HepG2 (cell line): ENCODE measurements around the gene SCO1. TPM values are rescaled to one million over a fixed set of nuclear protein-coding genes. Genes with fewer than 3 reads are reported as not detected.

Experiments
- ZNF138 ChIP-seq: sonication (generic); formaldehyde crosslinking; IDR thresholded peaks from 2 replicates; pipeline ENCODE4 v1.5.0; 2020; ENCODE audit warnings: mild to moderate bottlenecking, low read depth, missing genetic modification reagents
- ZNF205 ChIP-seq: IDR thresholded peaks from 2 replicates; pipeline ENCODE4 v1.6.1; 2018; ENCODE audit warnings: missing biosample characterization, missing genetic modification reagents
- ZNF3 ChIP-seq: IDR thresholded peaks from 2 replicates; pipeline ENCODE4 v1.7.0; 2017; ENCODE audit warnings: inconsistent platforms
- ZNF350 ChIP-seq: sonication (generic); formaldehyde crosslinking; IDR thresholded peaks from 2 replicates; pipeline ENCODE4 v1.4.0; 2020; ENCODE audit warnings: mild to moderate bottlenecking, low read depth, missing genetic modification reagents, borderline replicate concordance
- ZNF607 ChIP-seq: sonication (generic); formaldehyde crosslinking; IDR thresholded peaks from 2 replicates; pipeline ENCODE4 v1.5.1; 2020; ENCODE audit warnings: missing genetic modification reagents, mild to moderate bottlenecking, borderline replicate concordance
- ZNF766 ChIP-seq: sonication (generic); formaldehyde crosslinking; IDR thresholded peaks from 2 replicates; pipeline ENCODE4 v1.5.0; 2020; ENCODE audit warnings: missing genetic modification reagents, borderline replicate concordance
- polyA plus RNA-seq, 8 experiments: library from polyadenylated mRNA; depleted of rRNA in 3 of 8; stranded (reverse) in 7 of 8; unstranded in 1 of 8; fragments of >200 nt; fragmentation: Illumina TruSeq in 4 of 8; extraction: Trizol in 4 of 8; gene quantifications; 2 replicates each; pipeline versions ENCODE4 v1.2.1 to v1.2.3, GENCODE V29; 2011 to 2016; ENCODE audit warnings: low read depth in 4 of 8, missing spikeins in 1 of 8, mixed read lengths in 1 of 8; ENCODE audit not compliant: insufficient read depth in 1 of 8
- total RNA-seq, 5 experiments: library from RNA; depleted of rRNA; stranded (reverse); fragments of >200 nt; fragmentation: Illumina TruSeq; extraction: Trizol; gene quantifications; 2 replicates each; pipeline ENCODE4 v1.2.3, GENCODE V29; 2016; ENCODE audit warnings: low read depth in 1 of 5
- TF ChIP-seq, protein P1 (sequence below): sonication (generic); formaldehyde crosslinking; IDR thresholded peaks from 2 replicates; pipeline ENCODE4 v1.4.0; 2020; ENCODE audit warnings: mild to moderate bottlenecking, missing genetic modification reagents
- TF ChIP-seq, protein P2 (sequence below): sonication (generic); formaldehyde crosslinking; IDR thresholded peaks from 2 replicates; pipeline ENCODE4 v1.9.0; 2021; ENCODE audit warnings: missing genetic modification reagents, mild to moderate bottlenecking, borderline replicate concordance
- TF ChIP-seq, protein P3 (sequence below): sonication (generic); formaldehyde crosslinking; IDR thresholded peaks from 2 replicates; pipeline ENCODE4 v1.5.1; 2020; ENCODE audit warnings: missing genetic modification reagents, mild to moderate bottlenecking, borderline replicate concordance
- TF ChIP-seq, protein P4 (sequence below): sonication (generic); formaldehyde crosslinking; IDR thresholded peaks from 2 replicates; pipeline ENCODE4 v1.4.0; 2020; ENCODE audit warnings: low read depth, missing genetic modification reagents

SCO1 gene
- total and polyA plus RNA-seq, 2 of the 13 experiments (the other 11 are each of a cell fraction or from before 2014, with no cell fraction given), result 11.4 to 50.3 TPM

DNA sequence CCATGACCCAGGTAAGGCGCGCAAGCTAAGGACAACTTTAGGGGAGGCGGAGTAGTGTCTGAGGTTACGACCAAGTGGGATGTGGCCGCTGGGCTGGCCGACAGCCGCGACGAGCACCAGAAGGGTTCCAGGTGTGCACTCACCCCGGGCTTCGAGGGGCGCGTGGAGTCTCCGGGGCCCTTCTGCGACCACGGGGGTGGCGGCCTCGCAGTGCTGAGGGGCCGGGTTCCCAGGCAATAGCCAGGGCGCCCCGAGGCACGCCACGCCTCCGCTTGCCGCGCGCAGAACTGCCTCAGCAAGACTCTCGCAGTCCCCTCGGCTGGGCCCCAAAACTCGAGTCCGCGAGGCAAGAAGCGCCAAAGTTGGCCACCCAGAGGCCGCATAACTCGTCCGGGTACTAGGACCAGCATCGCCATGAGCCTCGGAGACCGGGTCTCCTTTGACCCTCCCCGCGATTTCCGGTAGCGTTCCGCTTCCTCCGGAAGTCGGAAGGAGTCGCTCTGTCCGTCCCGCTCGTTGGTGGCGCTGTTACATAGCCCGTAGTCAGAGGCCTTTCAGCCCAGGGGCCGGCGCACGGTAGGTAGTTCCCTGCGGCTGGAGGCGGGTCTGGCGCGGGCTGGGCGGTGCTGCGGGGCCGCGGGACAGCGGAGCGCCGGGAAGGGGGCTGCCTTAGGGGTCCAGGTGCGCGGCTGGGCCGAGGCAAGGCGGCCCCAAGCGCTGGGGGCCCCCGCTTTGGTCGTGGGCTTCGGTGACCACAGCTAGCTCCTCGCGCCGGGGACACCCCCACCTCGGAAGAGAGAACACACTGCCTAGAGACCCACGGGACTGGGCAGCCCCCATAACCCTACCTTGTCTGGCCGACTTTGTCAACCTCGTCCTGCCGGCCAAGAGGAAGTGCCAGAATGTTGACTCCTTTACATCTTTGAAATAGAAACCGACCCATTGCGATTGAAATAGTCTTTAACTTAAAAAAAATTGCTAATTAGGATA lies at the start of gene SCO1, which contains the start of gene ADPRM (continued):
- TF ChIP-seq, protein P1, sequence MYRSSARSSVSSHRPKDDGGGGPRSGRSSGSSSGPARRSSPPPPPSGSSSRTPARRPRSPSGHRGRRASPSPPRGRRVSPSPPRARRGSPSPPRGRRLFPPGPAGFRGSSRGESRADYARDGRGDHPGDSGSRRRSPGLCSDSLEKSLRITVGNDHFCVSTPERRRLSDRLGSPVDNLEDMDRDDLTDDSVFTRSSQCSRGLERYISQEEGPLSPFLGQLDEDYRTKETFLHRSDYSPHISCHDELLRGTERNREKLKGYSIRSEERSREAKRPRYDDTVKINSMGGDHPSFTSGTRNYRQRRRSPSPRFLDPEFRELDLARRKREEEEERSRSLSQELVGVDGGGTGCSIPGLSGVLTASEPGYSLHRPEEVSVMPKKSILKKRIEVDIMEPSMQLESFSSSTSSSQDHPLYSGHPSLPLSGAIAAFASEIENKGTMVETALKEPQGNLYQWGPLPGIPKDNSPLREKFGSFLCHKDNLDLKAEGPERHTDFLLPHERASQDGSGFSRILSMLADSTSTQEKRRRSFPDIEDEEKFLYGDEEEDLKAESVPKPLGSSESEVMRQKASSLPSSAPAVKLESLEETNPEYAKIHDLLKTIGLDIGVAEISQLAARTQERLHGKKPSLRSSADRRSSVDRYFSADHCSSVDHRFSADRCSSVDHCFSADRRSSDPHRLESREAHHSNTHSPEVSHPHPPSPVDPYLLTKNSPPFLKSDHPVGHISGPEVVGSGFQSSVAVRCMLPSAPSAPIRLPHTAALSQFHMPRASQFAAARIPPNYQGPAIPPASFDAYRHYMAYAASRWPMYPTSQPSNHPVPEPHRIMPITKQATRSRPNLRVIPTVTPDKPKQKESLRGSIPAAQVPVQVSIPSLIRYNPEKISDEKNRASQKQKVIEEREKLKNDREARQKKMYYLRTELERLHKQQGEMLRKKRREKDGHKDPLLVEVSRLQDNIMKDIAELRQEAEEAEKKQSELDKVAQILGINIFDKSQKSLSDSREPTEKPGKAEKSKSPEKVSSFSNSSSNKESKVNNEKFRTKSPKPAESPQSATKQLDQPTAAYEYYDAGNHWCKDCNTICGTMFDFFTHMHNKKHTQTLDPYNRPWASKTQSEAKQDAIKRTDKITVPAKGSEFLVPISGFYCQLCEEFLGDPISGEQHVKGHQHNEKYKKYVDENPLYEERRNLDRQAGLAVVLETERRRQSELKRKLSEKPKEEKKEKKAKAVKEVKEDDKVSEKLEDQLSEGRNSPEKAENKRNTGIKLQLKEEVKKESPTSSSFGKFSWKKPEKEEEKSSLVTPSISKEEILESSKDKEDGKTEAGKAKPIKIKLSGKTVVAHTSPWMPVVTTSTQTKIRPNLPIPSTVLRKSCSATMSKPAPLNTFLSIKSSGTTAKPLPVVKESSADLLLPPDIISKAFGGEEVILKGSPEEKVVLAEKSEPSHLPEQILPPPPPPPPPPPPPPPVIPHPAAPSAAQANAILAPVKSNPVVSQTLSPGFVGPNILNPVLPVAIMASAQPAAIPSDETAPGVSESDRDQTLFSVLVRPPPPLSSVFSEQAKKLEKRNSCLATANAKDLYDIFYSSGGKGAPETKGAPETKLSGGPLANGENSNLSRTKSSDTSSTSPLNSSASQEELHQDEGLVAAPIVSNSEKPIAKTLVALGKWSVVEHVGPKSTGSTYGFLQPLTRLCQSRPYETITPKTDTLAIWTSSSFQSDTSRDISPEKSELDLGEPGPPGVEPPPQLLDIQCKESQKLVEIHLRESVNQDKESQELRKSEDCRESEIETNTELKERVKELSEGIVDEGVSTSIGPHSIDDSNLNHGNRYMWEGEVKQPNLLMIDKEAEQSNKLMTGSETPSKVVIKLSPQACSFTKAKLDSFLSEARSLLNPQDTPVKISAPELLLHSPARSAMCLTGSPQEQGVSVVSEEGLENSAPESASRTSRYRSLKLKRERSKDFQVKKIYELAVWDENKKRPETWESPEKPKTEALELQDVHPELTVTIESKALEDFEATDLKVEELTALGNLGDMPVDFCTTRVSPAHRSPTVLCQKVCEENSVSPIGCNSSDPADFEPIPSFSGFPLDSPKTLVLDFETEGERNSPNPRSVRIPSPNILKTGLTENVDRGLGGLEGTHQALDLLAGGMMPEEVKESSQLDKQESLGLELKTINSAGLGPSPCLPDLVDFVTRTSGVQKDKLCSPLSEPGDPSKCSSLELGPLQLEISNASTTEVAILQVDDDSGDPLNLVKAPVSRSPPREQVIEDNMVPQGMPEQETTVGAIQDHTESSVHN (CRISPR knock-in tag), result 0 out of 2 replicates have a peak, but pooled peaks have one; percentile 68
- peak; percentile 87 for TF ChIP-seq ZNF350 (CRISPR knock-in tag)
- TF ChIP-seq, protein P2, sequence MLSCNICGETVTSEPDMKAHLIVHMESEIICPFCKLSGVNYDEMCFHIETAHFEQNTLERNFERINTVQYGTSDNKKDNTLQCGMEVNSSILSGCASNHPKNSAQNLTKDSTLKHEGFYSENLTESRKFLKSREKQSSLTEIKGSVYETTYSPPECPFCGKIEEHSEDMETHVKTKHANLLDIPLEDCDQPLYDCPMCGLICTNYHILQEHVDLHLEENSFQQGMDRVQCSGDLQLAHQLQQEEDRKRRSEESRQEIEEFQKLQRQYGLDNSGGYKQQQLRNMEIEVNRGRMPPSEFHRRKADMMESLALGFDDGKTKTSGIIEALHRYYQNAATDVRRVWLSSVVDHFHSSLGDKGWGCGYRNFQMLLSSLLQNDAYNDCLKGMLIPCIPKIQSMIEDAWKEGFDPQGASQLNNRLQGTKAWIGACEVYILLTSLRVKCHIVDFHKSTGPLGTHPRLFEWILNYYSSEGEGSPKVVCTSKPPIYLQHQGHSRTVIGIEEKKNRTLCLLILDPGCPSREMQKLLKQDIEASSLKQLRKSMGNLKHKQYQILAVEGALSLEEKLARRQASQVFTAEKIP (CRISPR knock-in tag), result no peak
- peak; percentile 69; the same call in 1 of the 2 replicates for TF ChIP-seq ZNF766 (CRISPR knock-in tag)
- TF ChIP-seq ZNF205, result 0 out of 2 replicates have a peak, but pooled peaks have one; percentile 33
- TF ChIP-seq, protein P3, sequence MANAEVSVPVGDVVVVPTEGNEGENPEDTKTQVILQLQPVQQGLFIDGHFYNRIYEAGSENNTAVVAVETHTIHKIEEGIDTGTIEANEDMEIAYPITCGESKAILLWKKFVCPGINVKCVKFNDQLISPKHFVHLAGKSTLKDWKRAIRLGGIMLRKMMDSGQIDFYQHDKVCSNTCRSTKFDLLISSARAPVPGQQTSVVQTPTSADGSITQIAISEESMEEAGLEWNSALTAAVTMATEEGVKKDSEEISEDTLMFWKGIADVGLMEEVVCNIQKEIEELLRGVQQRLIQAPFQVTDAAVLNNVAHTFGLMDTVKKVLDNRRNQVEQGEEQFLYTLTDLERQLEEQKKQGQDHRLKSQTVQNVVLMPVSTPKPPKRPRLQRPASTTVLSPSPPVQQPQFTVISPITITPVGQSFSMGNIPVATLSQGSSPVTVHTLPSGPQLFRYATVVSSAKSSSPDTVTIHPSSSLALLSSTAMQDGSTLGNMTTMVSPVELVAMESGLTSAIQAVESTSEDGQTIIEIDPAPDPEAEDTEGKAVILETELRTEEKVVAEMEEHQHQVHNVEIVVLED (CRISPR knock-in tag), result peak; percentile 70; the same call in 1 of the 2 replicates
- TF ChIP-seq, protein P4, sequence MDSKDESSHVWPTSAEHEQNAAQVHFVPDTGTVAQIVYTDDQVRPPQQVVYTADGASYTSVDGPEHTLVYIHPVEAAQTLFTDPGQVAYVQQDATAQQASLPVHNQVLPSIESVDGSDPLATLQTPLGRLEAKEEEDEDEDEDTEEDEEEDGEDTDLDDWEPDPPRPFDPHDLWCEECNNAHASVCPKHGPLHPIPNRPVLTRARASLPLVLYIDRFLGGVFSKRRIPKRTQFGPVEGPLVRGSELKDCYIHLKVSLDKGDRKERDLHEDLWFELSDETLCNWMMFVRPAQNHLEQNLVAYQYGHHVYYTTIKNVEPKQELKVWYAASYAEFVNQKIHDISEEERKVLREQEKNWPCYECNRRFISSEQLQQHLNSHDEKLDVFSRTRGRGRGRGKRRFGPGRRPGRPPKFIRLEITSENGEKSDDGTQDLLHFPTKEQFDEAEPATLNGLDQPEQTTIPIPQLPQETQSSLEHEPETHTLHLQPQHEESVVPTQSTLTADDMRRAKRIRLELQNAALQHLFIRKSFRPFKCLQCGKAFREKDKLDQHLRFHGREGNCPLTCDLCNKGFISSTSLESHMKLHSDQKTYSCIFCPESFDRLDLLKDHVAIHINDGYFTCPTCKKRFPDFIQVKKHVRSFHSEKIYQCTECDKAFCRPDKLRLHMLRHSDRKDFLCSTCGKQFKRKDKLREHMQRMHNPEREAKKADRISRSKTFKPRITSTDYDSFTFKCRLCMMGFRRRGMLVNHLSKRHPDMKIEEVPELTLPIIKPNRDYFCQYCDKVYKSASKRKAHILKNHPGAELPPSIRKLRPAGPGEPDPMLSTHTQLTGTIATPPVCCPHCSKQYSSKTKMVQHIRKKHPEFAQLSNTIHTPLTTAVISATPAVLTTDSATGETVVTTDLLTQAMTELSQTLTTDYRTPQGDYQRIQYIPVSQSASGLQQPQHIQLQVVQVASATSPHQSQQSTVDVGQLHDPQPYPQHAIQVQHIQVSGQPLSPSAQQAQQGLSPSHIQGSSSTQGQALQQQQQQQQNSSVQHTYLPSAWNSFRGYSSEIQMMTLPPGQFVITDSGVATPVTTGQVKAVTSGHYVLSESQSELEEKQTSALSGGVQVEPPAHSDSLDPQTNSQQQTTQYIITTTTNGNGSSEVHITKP (CRISPR knock-in tag), result 0 out of 2 replicates have a peak, but pooled peaks have one; percentile 50
- TF ChIP-seq ZNF607 (CRISPR knock-in tag), result no peak; the same call in 1 of the 2 replicates
- no peak for TF ChIP-seq ZNF138
- TF ChIP-seq ZNF3 (CRISPR knock-in tag), result no peak
